LNCaP clone FGC (cell line): ENCODE data around the gene BBS4.
"Not testable (repeated sequence)": the region's sequence is repeated elsewhere in the genome, so short reads cannot be mapped to it uniquely, and the experiment has no call there.

Experiments
- DNase-seq: peaks from one replicate; pipeline ENCODE4 v3.0.0-alpha.2; 2011; ENCODE audit warnings: low read depth
- H3K4me3 ChIP-seq: 2 replicates; pipeline ENCODE4 v1.5.1; 2011; ENCODE audit warnings: mild to moderate bottlenecking, low read depth, low read length, control low read depth
- TF ChIP-seq, protein P1 (sequence below): IDR thresholded peaks from 2 replicates; pipeline ENCODE4 v1.5.1; 2012; ENCODE audit warnings: mild to moderate bottlenecking; ENCODE audit not compliant: control insufficient read depth, insufficient read depth; ENCODE audit errors: extremely low read depth

Gene BBS4

DNA sequence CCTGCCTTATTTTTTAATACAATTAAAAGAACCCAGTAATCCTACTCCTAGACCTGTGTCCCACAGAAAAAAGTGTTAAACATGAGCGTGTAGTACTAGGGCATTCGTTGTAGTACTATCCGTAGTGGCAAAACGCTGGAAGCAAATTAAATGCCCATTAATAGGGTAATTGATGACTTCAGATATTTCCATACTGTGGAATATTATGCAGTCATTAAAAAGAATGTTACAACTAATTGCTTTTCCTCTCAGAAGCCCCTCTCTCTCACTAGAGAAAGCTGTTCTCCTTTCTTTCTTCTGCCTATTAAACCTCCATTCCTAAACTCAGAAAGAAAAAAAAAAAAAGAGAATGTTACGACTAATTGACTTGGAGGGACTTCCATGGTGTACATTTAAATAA lies 2.7 kb downstream of the BBS4 start:
- no peak overlapping the region for H3K4me3 ChIP-seq
- TF ChIP-seq, protein P1, sequence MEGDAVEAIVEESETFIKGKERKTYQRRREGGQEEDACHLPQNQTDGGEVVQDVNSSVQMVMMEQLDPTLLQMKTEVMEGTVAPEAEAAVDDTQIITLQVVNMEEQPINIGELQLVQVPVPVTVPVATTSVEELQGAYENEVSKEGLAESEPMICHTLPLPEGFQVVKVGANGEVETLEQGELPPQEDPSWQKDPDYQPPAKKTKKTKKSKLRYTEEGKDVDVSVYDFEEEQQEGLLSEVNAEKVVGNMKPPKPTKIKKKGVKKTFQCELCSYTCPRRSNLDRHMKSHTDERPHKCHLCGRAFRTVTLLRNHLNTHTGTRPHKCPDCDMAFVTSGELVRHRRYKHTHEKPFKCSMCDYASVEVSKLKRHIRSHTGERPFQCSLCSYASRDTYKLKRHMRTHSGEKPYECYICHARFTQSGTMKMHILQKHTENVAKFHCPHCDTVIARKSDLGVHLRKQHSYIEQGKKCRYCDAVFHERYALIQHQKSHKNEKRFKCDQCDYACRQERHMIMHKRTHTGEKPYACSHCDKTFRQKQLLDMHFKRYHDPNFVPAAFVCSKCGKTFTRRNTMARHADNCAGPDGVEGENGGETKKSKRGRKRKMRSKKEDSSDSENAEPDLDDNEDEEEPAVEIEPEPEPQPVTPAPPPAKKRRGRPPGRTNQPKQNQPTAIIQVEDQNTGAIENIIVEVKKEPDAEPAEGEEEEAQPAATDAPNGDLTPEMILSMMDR, result no peak

DNA sequence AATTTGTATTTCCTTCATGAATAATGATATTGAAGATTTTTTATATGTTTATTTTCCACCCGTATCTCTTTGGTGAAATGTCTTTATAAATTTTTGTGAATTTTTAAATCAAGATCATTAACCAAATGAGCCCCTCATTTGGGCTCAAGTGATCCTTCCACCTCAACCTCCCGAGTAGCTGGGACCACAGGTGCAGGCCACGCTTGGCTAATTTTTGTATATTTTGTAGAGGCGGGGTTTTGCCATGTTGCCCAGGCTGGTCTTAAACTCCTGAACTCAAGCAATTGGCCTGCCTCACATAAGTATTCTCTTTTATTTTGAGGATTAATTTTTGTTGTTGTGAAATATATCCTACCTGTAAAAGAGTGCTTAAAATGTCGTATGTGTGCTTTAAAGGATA lies 4.9 kb downstream of the BBS4 start:
- TF ChIP-seq, protein P1, result no peak
- DNase-seq, result no peak
- no peak overlapping the region for H3K4me3 ChIP-seq

More for the DNA sequence above, 2.7 kb downstream of the BBS4 start:
- no peak for DNase-seq

DNA sequence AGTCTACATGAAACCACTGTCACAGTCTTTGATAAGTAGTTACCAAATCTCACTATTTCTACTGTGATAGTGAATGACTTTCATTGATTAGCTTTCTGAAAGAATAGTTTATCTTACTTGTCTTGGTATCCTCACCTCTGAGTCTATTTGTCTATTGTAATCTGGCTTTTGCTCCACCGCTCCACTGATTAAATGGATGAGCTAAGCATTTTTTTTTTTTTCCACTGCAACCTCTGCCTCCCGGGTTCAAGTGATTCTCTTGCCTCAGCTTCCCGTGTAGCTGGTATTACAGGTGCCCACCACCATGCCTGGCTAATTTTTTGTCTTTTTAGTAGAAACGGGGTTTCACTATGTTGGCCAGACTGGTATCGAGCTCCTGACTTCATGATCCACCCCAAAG lies 12.9 kb downstream of the BBS4 start:
- TF ChIP-seq, protein P1, result no peak
- no peak for DNase-seq
- H3K4me3 ChIP-seq, result no peak overlapping the region

DNA sequence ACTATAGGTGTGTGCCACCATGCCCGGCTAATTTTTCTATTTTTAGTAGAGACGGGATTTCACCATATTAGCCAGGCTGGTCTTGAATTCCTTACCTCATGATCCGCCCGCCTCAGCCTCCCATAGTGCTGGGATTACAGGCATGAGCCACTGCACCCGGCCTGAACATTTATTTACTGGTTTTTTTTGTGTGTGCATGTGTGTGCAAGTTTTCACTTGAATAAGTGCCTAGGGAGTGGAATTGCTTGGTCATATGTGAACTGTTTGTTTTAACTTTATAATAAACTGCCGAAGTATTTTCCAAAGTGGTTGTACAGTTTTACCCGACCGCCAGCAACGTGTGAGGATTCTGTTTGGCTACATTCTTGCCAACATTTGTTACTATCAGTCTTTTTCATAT lies 14.1 kb downstream of the BBS4 start:
- no peak overlapping the region for H3K4me3 ChIP-seq
- no peak for DNase-seq
- TF ChIP-seq, protein P1, result no peak

DNA sequence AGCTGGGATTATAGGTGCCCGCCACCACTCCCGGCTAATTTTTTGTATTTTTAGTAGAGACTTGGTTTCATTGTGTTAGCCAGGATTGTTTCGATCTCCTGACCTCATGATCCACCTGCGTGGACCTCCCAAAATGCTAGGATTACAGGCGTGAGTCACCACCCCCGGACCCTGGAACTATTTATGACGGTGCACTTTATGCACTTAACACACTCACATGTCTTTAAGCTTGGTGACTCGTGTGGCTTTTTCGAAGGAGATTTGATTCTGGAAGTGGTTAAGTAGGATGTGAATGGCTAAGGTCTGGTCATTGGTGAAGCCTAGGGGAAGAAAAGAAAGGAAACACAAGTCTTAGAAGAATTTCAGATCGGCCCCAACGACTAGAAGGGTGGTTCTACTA lies 20.3 kb downstream of the BBS4 start:
- TF ChIP-seq, protein P1, result no peak
- DNase-seq, result no peak
- H3K4me3 ChIP-seq, result no peak overlapping the region

DNA sequence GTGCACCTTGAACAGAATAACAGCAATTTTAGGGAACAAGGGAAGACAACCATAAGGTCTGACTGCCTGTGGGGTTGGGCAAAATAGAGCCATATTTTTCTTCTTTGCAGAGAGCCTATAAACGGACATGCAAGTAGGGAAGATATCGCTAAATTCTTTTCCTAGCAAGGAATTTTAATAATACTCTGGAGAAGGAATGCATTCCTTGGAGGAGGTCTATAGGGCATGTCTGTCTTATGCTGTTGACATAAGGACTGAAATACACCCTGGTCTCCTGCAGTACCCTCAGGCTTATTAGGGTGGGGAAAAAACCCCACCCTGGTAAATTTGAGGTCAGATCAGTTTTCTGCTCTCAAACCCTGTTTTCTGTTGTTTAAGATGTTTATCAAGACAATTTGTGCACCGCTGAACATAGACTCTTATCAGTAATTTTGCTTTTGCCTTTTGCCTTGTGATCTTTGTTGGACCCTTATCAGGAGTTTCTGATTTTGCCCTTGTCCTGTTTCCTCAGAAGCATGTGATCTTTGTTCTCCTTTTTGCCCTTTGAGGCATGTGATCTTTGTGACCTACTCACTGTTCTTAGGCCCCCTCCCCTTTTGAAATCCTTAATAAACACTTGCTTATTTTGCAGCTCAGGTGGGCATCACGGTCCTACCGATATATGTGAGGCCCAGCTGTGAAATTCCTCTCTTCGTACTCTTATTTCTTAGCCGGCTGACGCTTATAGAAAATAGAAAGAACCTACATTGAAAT lies 22.7 kb downstream of the BBS4 start:
- not testable (repeated sequence) for DNase-seq, H3K4me3 ChIP-seq

DNA sequence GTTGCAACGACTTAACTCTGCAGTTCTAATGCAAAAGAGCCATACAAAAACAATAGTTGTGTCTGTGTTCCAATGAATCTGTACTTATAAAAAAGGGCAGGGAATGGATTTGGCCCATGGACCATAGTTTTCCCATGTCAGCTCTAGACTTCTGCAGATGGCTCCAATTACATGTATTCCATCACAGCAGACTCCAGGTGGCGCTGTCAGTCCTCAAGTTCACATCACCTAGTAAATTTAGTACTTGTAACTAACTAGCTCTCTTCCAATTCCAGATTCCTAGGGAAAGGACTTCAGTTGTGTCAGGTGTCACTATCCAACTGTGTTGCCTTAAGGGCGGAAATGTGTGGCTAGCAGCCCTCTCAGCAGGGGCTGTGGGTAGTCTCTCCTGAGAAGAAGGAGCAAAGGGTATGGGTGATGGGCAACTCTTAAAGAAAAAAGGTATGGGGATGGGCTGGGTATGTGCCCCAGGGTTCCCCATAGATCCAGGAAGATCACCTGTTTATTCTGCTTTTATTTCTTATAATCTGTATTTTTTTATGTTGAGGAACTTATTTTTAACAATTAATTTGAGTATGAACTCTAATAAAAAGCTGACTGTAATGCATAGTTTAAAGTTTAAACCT lies 36.2 kb downstream of the BBS4 start:
- DNase-seq, result peak; percentile 72
- TF ChIP-seq, protein P1, result peak; percentile 82
- no peak overlapping the region for H3K4me3 ChIP-seq
